HG03565 (cell line): ENCODE measurements around the gene ZNF728.
"Not testable (repeated sequence)": the region's sequence is repeated elsewhere in the genome, so short reads cannot be mapped to it uniquely, and the experiment has no call there.

Source experiments
- ATAC-seq: cut with Tn5 transposase; IDR thresholded peaks from one replicate; pipeline ENCODE4 v1.9.1; 2021; ENCODE audit warnings: mild to moderate bottlenecking, moderate library complexity; ENCODE audit not compliant: unreplicated experiment

Gene ZNF728

DNA sequence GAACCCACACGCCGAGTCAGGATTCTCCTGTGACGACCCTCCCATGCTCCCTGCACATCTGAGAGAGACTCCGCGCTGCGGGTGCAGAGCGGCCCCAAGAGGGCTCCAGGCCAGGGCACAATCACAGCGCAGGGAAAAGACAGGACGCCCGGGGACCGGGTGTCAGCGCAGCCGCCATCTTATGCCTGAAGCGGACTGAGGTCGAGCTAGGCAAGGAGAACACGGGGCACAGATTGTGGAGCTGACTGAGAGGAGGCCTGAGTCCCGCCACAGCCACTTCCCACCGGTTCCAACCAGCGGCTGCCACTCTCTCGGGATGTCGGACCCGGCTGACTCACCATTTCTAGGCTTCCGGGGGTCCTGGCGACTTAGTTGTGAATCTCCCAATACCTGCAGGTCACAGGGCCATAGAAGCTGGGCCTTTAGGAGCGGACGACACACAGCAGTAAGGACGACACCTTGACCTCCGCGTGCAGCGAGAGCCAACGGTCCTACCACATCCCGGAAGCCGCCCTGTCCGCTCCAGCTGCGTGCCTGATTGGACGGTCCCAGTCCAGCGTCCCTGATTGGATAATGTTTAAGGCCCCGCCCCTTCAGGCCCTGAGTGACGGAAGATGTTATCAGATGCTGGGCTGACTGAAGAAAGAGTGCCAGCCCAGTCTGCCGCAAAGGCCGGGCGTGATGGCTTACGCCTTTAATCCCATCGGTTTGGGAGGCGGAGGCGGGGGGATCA is at the start of gene ZNF728:
TSS of gene ZNF728 (minus strand) at position 487 of the 733 bp plus-strand sequence. CDS start at position 341, 146 bp downstream.
- no peak for ATAC-seq

DNA sequence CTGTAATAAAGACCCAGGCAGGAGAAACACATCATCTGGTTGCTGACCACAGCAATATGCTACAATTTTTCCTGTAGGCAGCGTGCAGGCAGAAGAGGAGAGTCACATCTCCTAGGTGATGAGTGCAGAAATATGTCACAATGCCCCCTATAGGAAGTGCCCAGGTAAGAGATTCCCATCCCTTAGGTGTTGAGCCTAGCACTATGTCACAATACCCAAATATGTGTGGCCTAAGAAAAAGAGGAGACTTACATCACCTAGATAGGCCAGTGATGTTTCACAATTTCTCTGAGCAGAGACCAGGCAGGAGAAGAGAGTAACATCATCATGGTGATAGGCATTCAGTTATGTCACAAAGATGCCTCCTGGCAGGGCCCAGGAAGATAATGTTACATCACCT is 49.4 kb upstream of the ZNF728 start:
- ATAC-seq: no peak

GRCh38 chr19:23049256-23049655 is 46.3 kb upstream of the ZNF728 start:
- ATAC-seq: no peak

DNA sequence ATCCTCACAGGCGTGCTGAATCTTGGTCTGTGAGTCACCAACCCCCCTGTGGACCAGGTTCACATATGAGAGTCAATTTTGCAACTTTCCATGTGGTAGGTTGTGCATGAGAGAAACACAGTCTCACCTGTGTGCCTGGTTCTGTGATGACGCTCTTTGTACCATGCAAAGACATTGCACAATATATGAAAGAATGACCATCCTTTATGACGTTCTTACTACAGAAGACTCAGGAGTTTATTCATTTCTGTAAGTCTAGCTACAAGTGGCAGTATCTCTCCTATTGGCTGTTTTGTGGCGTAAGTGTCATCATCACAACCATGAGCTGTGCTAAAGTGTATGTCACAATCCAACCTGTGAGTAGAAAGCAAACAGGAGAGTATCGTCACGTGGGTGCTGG is 43.8 kb upstream of the ZNF728 start:
- ATAC-seq: no peak

- ATAC-seq: no peak
Measured at GRCh38 chr19:23033721-23034120, 30.7 kb upstream of the ZNF728 start.

DNA sequence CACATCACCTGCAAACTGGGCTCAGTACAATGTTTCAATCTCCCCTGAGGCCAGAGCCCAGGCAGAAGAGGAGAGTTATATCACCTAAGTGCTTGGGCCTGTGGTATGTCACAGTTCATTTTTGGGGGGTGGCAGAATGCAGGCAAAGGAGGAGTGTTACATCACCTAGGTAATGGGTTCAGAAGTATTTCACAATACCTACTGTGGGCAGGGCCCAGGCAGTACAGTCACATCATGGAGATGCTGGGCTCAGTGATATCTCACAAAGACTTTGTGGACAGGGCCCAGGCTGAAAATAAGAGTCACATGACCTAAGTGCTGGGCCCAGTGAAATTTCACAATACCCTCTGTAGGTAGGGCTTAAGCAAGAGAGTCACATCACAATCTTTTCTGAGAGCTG is 12.7 kb upstream of the ZNF728 start:
- no peak for ATAC-seq

DNA sequence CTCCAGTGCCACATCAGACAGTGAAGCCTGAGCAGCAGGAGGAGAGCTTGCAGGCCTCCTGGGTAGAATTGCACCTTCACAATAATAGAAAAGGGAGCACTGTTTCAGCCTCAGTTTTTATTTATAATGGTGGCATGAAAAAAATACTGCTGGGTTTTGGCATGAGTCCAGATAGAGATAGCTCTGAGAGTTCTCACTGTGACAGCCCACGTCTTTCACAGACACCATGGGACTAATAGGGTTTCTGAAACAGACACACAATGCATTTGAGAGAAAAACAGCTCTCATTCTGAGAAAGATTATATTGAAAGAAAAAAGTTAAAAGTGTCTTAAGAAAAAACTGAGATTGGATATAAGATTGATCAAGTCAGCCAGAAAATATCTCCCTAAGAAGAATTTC is 8.0 kb downstream of the ZNF728 start:
- not testable (repeated sequence) for ATAC-seq

GRCh38 chr19:22976248-22976647 is 26.7 kb downstream of the ZNF728 start:
- no peak for ATAC-seq

DNA sequence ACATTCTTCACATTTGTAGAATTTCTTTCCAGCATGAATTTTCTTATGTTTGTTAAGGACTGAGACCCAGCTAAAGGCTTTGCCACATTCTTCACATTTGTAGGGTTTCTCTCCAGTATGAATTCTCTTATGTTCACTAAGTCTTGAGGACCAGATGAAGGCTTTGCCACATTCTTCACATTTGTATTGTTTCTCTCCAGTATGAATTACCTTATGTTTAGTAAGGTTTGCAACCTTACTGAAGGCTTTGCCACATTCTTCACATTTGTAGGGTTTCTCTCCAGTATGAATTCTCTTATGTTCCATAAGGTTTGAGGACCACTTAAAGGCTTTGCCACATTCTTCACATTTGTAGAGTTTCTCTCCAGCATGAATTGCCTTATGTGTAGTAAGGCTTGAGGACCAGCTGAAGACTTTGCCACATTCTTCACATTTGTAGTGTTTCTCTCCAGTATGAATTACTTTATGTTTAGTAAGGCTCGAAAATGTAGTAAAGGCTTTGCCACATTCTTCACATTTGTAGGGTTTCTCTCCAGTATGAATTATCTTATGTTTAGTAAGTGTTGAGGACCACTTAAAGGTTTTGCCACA is 27.3 kb downstream of the ZNF728 start:
- ATAC-seq: not testable (repeated sequence)

- no peak for ATAC-seq
Measured at GRCh38 chr19:22945560-22945959, 57.4 kb downstream of the ZNF728 start.

DNA sequence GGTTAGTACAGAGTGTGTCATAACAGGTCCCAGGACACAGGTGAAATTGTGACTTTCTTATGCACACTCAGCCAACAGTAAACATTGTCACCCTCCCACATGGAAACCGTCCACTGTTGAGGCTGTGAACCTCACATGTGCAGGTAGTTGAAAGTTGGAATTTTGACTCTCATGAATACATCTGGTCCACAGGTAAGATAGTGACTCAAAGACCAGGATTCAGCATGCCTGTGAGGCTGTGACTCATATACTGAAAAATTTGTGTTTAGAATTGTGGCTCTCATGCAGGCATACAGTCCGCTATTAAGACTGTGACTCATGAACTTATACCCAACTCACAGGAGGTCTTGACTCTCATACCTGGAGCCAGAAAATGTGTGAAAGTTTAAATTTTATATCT is 67.8 kb downstream of the ZNF728 start:
- no peak for ATAC-seq

DNA sequence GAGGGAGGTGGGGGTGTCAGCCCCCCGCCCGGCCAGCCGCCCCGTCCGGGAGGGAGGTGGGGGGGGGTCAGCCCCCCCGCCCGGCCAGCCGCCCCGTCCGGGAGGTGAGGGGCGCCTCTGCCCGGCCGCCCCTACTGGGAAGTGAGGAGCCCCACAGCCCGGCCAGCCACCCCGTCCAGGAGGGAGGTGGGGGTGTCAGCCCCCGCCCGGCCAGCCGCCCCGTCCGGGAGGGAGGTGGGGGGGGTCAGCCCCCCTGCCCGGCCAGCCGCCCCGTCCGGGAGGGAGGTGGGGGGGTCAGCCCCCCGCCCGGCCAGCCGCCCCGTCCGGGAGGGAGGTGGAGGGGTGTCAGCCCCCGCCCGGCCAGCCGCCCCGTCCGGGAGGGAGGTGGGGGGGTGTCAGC is 75.4 kb downstream of the ZNF728 start:
- not testable (repeated sequence) for ATAC-seq

DNA sequence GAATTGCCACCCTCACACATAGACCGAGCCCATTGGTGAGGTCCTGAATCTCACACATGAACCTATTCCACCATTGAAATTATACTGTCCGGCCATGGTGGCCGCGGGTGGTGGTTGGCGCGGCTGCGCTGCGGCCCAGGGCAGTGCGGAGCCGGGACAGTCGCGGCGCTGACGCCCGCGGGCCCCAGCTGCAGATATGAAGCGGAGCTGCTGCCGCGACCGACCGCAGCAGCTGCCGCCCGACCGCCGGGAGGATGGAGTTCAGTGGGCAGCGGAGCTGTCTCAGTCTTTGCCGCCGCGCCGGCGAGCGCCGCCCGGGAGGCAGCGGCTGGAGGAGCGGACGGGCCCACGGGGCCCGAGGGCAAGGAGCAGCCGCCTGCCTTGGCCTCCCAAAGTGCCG is 77.8 kb downstream of the ZNF728 start:
- not testable (repeated sequence) for ATAC-seq
